Astrocyte (in vitro differentiated cells and primary cell): ENCODE data around the gene ABCF3. TPM values are rescaled to one million over a fixed set of nuclear protein-coding genes. Genes with fewer than 3 reads are reported as not detected.

Experiments used
- DNase-seq: peaks from one replicate; pipeline ENCODE4 v3.0.0-alpha.2; 2010; ENCODE audit warnings: low read depth
- FAIRE-seq: peaks from 2 replicates; lab custom pipeline; 2011; peaks lifted over from hg19 to GRCh38; lab: Jason Lieb, UNC
- H2AFZ ChIP-seq: 2 replicates; pipeline ENCODE4 v1.6.0; 2012; ENCODE audit warnings: low read depth, low read length, inconsistent platforms
- H3K27ac ChIP-seq: 2 replicates; pipeline ENCODE4 v1.5.1; 2011; ENCODE audit warnings: low read depth, low read length, inconsistent platforms
- H3K27me3 ChIP-seq: 2 replicates; pipeline ENCODE4 v1.6.0; 2011; ENCODE audit warnings: low read length, inconsistent platforms; ENCODE audit not compliant: insufficient read depth
- H3K36me3 ChIP-seq: 2 replicates; pipeline ENCODE4 v1.5.1; 2011; ENCODE audit warnings: low read length, inconsistent platforms; ENCODE audit not compliant: insufficient read depth
- H3K4me1 ChIP-seq: 2 replicates; pipeline ENCODE4 v1.5.1; 2011; ENCODE audit warnings: low read length, inconsistent platforms; ENCODE audit not compliant: insufficient read depth
- H3K4me2 ChIP-seq: 2 replicates; pipeline ENCODE4 v1.6.0; 2012; ENCODE audit warnings: low read length, inconsistent platforms
- H3K4me3 ChIP-seq: 2 replicates; pipeline ENCODE4 v1.5.1; 2011; ENCODE audit warnings: low read depth, mild to moderate bottlenecking, low read length, inconsistent platforms; ENCODE audit not compliant: insufficient read depth
- H3K79me2 ChIP-seq: 2 replicates; pipeline ENCODE4 v1.6.0; 2012; ENCODE audit warnings: mild to moderate bottlenecking, low read length, inconsistent platforms; ENCODE audit not compliant: insufficient read depth
- H3K9ac ChIP-seq: 2 replicates; pipeline ENCODE4 v1.6.0; 2012; ENCODE audit warnings: mild to moderate bottlenecking, low read length, inconsistent platforms
- H3K9me3 ChIP-seq: 2 replicates; pipeline ENCODE4 v1.5.1; 2012; ENCODE audit warnings: low read depth, mild to moderate bottlenecking, low read length, inconsistent platforms; ENCODE audit not compliant: insufficient read depth
- H4K20me1 ChIP-seq: 2 replicates; pipeline ENCODE4 v1.6.0; 2012; ENCODE audit warnings: low read length, inconsistent platforms; ENCODE audit not compliant: insufficient read depth
- H3K27ac Mint-ChIP-seq: one replicate; pipeline ENCODE4 v1.8.0; 2021; ENCODE audit warnings: mild to moderate bottlenecking, mixed read lengths; ENCODE audit not compliant: unreplicated experiment
- H3K27me3 Mint-ChIP-seq: one replicate; pipeline ENCODE4 v1.8.0; 2021; ENCODE audit warnings: low read depth, mixed read lengths; ENCODE audit not compliant: unreplicated experiment
- H3K36me3 Mint-ChIP-seq: one replicate; pipeline ENCODE4 v1.8.0; 2021; ENCODE audit warnings: low read depth, mixed read lengths; ENCODE audit not compliant: unreplicated experiment
- H3K4me1 Mint-ChIP-seq: one replicate; pipeline ENCODE4 v1.8.0; 2021; ENCODE audit warnings: low read depth, mixed read lengths; ENCODE audit not compliant: unreplicated experiment
- H3K4me3 Mint-ChIP-seq: one replicate; pipeline ENCODE4 v1.8.0; 2021; ENCODE audit warnings: mild to moderate bottlenecking, moderate library complexity, mixed read lengths; ENCODE audit not compliant: unreplicated experiment
- H3K9me3 Mint-ChIP-seq: one replicate; pipeline ENCODE4 v1.8.0; 2021; ENCODE audit warnings: mild to moderate bottlenecking, mixed read lengths; ENCODE audit not compliant: unreplicated experiment
- EZH2 ChIP-seq: IDR thresholded peaks from 2 replicates; pipeline ENCODE4 v1.6.1; 2012; ENCODE audit warnings: mild to moderate bottlenecking, low read length, inconsistent platforms; ENCODE audit not compliant: insufficient read depth
- total RNA-seq: library from RNA; stranded (reverse); gene quantifications from 2 replicates; pipeline ENCODE4 v1.2.1, GENCODE V29; 2021
- TF ChIP-seq, protein P1 (sequence below): IDR thresholded peaks from 2 replicates; pipeline ENCODE4 v1.5.1; 2011; ENCODE audit warnings: low read depth, mild to moderate bottlenecking, inconsistent platforms, low read length, moderate library complexity; ENCODE audit not compliant: insufficient read depth

ABCF3 gene
- total RNA-seq, 1 donor from 2014 or later: 70.9 TPM

DNA sequence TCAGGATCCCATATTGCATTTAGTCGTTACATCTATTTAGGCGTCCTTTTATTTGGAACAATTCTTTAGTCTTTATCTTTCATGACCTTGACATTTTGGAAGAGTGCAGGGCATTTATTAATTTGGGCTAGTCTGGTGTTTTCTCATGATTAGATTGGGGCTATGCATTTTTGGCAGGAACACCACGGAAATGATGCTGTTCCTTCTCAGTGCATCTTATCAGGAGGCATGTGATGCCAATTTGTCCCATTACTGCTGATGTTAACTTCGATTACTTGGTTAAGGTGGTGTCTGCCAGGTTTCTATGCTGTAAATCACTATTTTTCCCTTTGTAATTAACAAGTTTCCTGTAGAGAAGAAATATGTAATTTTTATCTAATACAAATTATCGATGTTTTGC lies 25.3 kb downstream of the ABCF3 start:
- peaks cover 16% of the 10 kb centered on the region for H3K27me3 Mint-ChIP-seq
- H3K4me1 Mint-ChIP-seq: no peaks in the 10 kb centered on the region
- H3K27ac Mint-ChIP-seq: no peak overlapping the region
- no peak for TF ChIP-seq EZH2
- TF ChIP-seq, protein P1, sequence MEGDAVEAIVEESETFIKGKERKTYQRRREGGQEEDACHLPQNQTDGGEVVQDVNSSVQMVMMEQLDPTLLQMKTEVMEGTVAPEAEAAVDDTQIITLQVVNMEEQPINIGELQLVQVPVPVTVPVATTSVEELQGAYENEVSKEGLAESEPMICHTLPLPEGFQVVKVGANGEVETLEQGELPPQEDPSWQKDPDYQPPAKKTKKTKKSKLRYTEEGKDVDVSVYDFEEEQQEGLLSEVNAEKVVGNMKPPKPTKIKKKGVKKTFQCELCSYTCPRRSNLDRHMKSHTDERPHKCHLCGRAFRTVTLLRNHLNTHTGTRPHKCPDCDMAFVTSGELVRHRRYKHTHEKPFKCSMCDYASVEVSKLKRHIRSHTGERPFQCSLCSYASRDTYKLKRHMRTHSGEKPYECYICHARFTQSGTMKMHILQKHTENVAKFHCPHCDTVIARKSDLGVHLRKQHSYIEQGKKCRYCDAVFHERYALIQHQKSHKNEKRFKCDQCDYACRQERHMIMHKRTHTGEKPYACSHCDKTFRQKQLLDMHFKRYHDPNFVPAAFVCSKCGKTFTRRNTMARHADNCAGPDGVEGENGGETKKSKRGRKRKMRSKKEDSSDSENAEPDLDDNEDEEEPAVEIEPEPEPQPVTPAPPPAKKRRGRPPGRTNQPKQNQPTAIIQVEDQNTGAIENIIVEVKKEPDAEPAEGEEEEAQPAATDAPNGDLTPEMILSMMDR: no peak
- peaks cover 11% of the 10 kb centered on the region for H3K27me3 ChIP-seq
- H3K4me2 ChIP-seq: no peak overlapping the region
- no peak overlapping the region for H3K4me3 Mint-ChIP-seq
- no peaks in the 10 kb centered on the region for H3K36me3 Mint-ChIP-seq
- no peak overlapping the region for H2AFZ ChIP-seq
- DNase-seq (no peak), FAIRE-seq (no peak)
- no peaks in the 10 kb centered on the region for H3K36me3 ChIP-seq
- H3K4me3 ChIP-seq: no peak overlapping the region
- H4K20me1 ChIP-seq: no peaks in the 10 kb centered on the region
- H3K4me1 ChIP-seq: no peaks in the 10 kb centered on the region
- H3K9ac ChIP-seq: no peak overlapping the region
- no peaks in the 10 kb centered on the region for H3K9me3 ChIP-seq
- H3K27ac ChIP-seq: no peak overlapping the region
- H3K9me3 Mint-ChIP-seq: no peaks in the 10 kb centered on the region
- no peaks in the 10 kb centered on the region for H3K79me2 ChIP-seq

DNA sequence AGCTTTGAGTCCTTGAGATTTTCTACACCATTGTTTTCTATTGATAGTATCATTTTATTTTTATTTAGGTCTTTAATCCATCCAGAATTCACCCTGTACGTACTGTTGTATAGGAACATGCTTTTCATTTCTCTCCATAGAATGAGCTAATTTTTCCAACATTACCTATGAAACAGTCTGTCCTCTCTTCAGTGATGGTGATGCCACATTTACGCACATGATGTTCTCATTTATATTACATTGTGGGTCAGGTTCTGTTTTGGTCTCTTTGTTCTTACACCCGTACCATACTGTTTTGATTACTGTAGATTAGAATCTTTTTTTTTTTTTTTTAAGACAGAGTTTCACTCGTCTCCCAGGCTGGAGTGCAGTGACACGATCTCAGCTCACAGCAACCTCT lies 25.7 kb downstream of the ABCF3 start:
- Mint-ChIP-seq H3K36me3 (no peaks in the 10 kb centered on the region), H3K4me3 (no peak overlapping the region), H3K4me1 (no peaks in the 10 kb centered on the region), H3K27me3 (peaks cover 12% of the 10 kb centered on the region), H3K27ac (no peak overlapping the region), H3K9me3 (no peaks in the 10 kb centered on the region)
- no peak overlapping the region for H3K4me3 ChIP-seq
- H3K36me3 ChIP-seq: no peaks in the 10 kb centered on the region
- H3K79me2 ChIP-seq: no peaks in the 10 kb centered on the region
- DNase-seq (no peak), FAIRE-seq (no peak)
- H4K20me1 ChIP-seq: no peaks in the 10 kb centered on the region
- no peak for TF ChIP-seq EZH2
- TF ChIP-seq, protein P1: no peak
- no peaks in the 10 kb centered on the region for H3K4me1 ChIP-seq
- no peak overlapping the region for H3K9ac ChIP-seq
- H3K9me3 ChIP-seq: no peaks in the 10 kb centered on the region
- no peak overlapping the region for H2AFZ ChIP-seq
- H3K4me2 ChIP-seq: no peak overlapping the region
- H3K27ac ChIP-seq: no peak overlapping the region
- peaks cover 9% of the 10 kb centered on the region for H3K27me3 ChIP-seq

DNA sequence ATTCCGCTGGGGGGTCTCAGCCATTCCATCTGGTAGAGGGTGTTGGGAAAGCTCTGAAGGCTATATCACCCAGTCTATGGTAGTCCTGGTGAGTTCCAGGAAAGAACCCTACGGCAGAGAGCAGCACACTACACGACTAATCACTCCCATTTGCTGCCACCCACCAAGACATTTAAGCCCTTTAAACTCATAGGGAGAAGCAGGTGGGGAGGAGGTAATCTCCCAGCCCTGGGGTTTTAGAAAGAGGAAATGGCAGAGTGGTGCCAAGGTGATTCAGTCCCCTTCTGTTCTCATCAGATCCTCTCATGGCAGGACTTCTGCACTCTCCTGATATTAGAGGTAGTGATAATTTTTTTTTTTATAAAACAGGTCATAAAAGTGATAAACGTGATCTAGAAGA lies 32.8 kb downstream of the ABCF3 start:
- DNase-seq (no peak), FAIRE-seq (no peak)
- no peak overlapping the region for H3K4me3 Mint-ChIP-seq
- H3K4me3 ChIP-seq: no peak overlapping the region
- no peak overlapping the region for H3K4me2 ChIP-seq
- H3K27me3 ChIP-seq: peaks cover 2% of the 10 kb centered on the region
- no peaks in the 10 kb centered on the region for H3K9me3 ChIP-seq
- H3K9me3 Mint-ChIP-seq: no peaks in the 10 kb centered on the region
- H3K4me1 ChIP-seq: no peaks in the 10 kb centered on the region
- H3K9ac ChIP-seq: no peak overlapping the region
- H3K27ac ChIP-seq: no peak overlapping the region
- TF ChIP-seq, protein P1: no peak
- no peak for TF ChIP-seq EZH2
- no peaks in the 10 kb centered on the region for H3K36me3 Mint-ChIP-seq
- no peak overlapping the region for H2AFZ ChIP-seq
- no peaks in the 10 kb centered on the region for H4K20me1 ChIP-seq
- no peaks in the 10 kb centered on the region for H3K79me2 ChIP-seq
- no peak overlapping the region for H3K27ac Mint-ChIP-seq
- H3K36me3 ChIP-seq: no peaks in the 10 kb centered on the region
- H3K4me1 Mint-ChIP-seq: no peaks in the 10 kb centered on the region
- peaks cover 21% of the 10 kb centered on the region for H3K27me3 Mint-ChIP-seq
